GM12892 (cell line): ENCODE results near the gene SGF29.

Experiments
- POLR2A ChIP-seq: IDR thresholded peaks from 2 replicates; pipeline ENCODE4 v1.6.1; 2011; ENCODE audit warnings: low read depth, low read length, control low read depth
- POLR2AphosphoS5 ChIP-seq: IDR thresholded peaks from 2 replicates; pipeline ENCODE4 v1.6.1; 2011; ENCODE audit warnings: low read depth, low read length, control low read depth

- TF ChIP-seq POLR2A: no peak
- no peak for TF ChIP-seq POLR2AphosphoS5
These were observed 48.8 kb downstream of the SGF29 start for GRCh38 chr16:28602529-28602928.
